Measurements from ENCODE around the gene TRAPPC10. TPM values are rescaled to one million over a fixed set of nuclear protein-coding genes. Genes with fewer than 3 reads are reported as not detected.

TRAPPC10 gene
- total RNA-seq, 1 experiment from 2014 or later: 32.9 TPM

GRCh38 chr21:43969115-43969444 is 43.0 kb upstream of the TRAPPC10 start:
- no peaks in the 10 kb centered on the region for H4K20me1 ChIP-seq (ENCODE audit: control insufficient read depth, insufficient read depth, insufficient read length)
- no peak overlapping the region for H3K56ac ChIP-seq (ENCODE audit: insufficient read length, low read depth, low read length)
- no peak overlapping the region for H3K27ac ChIP-seq (ENCODE audit: insufficient read length, low read depth, low read length)
- H3K23ac ChIP-seq (ENCODE audit: insufficient read length, low read depth, low read length): no peak overlapping the region
- H2BK20ac ChIP-seq (ENCODE audit: low read depth, low read length, poor library complexity, severe bottlenecking): no peak overlapping the region
- H3K4ac ChIP-seq (ENCODE audit: low read depth, low read length): no peak overlapping the region
- H3K4me3 Mint-ChIP-seq: no peak overlapping the region
- no peak overlapping the region for H3K18ac ChIP-seq (ENCODE audit: insufficient read length, low read depth, low read length)
- TF ChIP-seq, protein P1, sequence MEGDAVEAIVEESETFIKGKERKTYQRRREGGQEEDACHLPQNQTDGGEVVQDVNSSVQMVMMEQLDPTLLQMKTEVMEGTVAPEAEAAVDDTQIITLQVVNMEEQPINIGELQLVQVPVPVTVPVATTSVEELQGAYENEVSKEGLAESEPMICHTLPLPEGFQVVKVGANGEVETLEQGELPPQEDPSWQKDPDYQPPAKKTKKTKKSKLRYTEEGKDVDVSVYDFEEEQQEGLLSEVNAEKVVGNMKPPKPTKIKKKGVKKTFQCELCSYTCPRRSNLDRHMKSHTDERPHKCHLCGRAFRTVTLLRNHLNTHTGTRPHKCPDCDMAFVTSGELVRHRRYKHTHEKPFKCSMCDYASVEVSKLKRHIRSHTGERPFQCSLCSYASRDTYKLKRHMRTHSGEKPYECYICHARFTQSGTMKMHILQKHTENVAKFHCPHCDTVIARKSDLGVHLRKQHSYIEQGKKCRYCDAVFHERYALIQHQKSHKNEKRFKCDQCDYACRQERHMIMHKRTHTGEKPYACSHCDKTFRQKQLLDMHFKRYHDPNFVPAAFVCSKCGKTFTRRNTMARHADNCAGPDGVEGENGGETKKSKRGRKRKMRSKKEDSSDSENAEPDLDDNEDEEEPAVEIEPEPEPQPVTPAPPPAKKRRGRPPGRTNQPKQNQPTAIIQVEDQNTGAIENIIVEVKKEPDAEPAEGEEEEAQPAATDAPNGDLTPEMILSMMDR (conservative IDR thresholded peaks at IDR 0.05): no peak
- WGBS (ENCODE audit: extremely low coverage, insufficient read length, low lambda C conversion rate): no CpG with 5 or more reads among the region's 17 CpGs
- no peak overlapping the region for H3K27ac Mint-ChIP-seq
- no peak overlapping the region; the same call in 1 of the 2 replicates for H3K14ac ChIP-seq (ENCODE audit: insufficient read depth, low read length)
- no peak overlapping the region for H2BK12ac ChIP-seq (ENCODE audit: insufficient read length, low read depth, low read length)
- no peaks in the 10 kb centered on the region for H3K23me2 ChIP-seq (ENCODE audit: insufficient read length, low read depth, low read length, poor library complexity, severe bottlenecking)
- H3K27me3 Mint-ChIP-seq (ENCODE audit: low read depth): no peaks in the 10 kb centered on the region; the same call in 1 of the 2 replicates
- H2AK5ac ChIP-seq (ENCODE audit: insufficient read length, low read length): no peak overlapping the region
- no peaks in the 10 kb centered on the region for H3K9me3 ChIP-seq (ENCODE audit: control insufficient read depth, low read depth, low read length)
- no peak overlapping the region for H3K9ac ChIP-seq (ENCODE audit: extremely low read depth, insufficient read length, low read length)
- no peak overlapping the region for H4K8ac ChIP-seq (replicated peaks; ENCODE audit: insufficient read length, low read depth, low read length)
- H3T11ph ChIP-seq (ENCODE audit: low read length): no peak overlapping the region
- no peak overlapping the region for H2BK120ac ChIP-seq (ENCODE audit: low read depth, low read length, poor library complexity, severe bottlenecking)
- H3K9me3 Mint-ChIP-seq: no peaks in the 10 kb centered on the region; a peak in 1 of 5 replicates
- no peaks in the 10 kb centered on the region for H3K79me2 ChIP-seq (ENCODE audit: insufficient read depth, low read length)
- no peak overlapping the region for H4K5ac ChIP-seq (ENCODE audit: insufficient read length, low read depth, low read length)
- no peak overlapping the region for H2BK15ac ChIP-seq (ENCODE audit: low read depth, low read length)
- H2BK5ac ChIP-seq (ENCODE audit: insufficient read length, low read length): no peak overlapping the region
- no peak for DNase-seq
- no peak overlapping the region for H3K4me2 ChIP-seq (ENCODE audit: insufficient read depth, insufficient read length, low read length)
- no peaks in the 10 kb centered on the region for H3K4me1 ChIP-seq (ENCODE audit: insufficient read depth, low read length)
- H3K27me3 ChIP-seq (ENCODE audit: insufficient read depth, low read length): no peaks in the 10 kb centered on the region
- no peak overlapping the region for H4K91ac ChIP-seq (ENCODE audit: insufficient read length, low read depth, low read length)
- H3K4me1 Mint-ChIP-seq: no peaks in the 10 kb centered on the region
- H2AFZ ChIP-seq (ENCODE audit: low read length): no peak overlapping the region
- no peaks in the 10 kb centered on the region for H3K36me3 Mint-ChIP-seq (ENCODE audit: insufficient read depth in 1 of 3, low read depth in 3 of 3)
- no peaks in the 10 kb centered on the region for H3K79me1 ChIP-seq (ENCODE audit: insufficient read depth, low read depth, low read length, poor library complexity, severe bottlenecking)

Data from H9 (cell line).